Measurements from ENCODE around the gene SDK1. TPM values are rescaled to one million over a fixed set of nuclear protein-coding genes. Genes with fewer than 3 reads are reported as not detected.
A peak's percentile ranks its signal among the peaks of the same experiment; 100 is the strongest.

SDK1 gene
- total RNA-seq, 1 donor from 2014 or later = 7.5 TPM

DNA sequence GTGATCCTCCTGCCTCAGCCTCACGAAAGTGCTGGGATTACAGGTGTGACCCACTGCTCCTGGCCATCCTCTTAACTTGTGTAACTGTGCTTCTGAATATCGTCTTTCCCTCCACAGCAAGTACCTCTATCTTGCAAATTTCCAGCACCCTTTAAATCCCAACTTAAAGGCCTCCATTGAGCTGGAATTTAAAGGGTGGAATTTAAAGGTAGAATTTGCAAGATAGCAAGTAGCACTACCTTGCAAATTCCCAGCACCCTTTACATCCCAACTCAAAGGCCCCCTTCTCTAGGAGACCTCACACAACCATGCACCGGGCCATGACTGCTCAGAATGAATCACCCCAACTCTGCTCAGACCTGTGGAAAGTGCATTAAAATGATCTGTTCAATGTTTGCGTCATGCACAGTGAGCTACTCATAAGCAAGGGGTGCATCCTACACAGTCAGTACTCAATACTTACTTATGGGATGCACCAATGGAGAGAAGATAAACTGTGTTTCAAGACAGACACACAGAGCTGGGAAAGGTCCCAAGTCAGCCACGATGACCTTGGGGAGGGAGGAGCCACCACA lies 17.8 kb upstream of the SDK1 start:
- DNase-seq = no peak

GRCh38 chr7:3285652-3286051 lies 15.4 kb upstream of the SDK1 start:
- DNase-seq = no peak

DNA sequence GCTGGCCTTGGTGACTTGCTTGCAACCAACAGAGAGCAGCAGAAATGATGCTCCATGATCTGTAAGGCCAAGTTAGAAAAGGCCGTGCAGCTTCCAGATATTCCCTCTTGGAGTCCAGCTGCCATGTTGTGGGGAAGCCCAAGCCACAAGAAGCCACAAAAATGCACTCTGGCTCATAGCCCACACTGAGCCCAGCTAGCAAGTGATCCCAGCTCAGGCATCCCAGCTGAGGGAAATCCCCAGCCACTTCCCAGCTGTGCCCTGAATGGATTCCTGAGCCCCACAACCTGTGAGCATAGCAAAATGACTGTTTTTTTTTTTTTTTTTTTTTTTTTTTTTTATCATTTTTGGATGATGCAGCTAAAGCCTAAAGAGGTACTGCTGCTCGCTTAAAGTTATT lies 11.1 kb upstream of the SDK1 start:
- DNase-seq = no peak

- no peak for DNase-seq
Measured at GRCh38 chr7:3292694-3293093, 8.4 kb upstream of the SDK1 start.

DNA sequence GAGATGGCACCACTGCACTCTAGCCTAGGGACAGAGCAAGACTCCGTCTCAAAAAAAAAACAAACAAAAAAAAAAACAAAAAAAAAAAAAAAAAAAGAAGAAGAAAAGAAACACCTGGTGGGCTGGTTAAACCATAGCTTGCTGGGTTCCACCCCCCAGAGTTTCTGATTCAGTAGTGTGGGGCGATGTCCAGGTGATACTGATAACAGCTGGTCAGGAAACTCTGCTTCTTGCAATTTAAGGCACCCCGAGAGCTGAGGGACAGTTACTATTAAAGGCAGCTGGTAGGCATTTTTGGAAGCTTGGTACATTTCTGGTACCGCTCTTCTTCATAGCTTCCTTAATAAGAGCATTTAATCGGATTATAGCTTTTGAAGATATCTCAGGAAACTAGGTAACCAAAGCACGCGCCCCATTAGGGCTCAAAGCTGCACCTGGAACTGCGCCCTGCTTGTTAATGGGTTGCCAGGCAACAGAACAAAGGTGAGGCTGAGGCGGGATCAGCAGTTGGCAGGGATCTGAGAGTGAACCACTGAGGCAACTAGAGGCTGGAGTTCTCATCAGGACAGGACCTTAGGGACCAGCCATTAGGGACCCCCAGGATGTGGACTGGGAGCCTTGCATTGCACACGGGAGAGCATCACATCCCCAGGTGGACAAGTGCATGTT lies 6.5 kb upstream of the SDK1 start:
- no peak for DNase-seq

DNA sequence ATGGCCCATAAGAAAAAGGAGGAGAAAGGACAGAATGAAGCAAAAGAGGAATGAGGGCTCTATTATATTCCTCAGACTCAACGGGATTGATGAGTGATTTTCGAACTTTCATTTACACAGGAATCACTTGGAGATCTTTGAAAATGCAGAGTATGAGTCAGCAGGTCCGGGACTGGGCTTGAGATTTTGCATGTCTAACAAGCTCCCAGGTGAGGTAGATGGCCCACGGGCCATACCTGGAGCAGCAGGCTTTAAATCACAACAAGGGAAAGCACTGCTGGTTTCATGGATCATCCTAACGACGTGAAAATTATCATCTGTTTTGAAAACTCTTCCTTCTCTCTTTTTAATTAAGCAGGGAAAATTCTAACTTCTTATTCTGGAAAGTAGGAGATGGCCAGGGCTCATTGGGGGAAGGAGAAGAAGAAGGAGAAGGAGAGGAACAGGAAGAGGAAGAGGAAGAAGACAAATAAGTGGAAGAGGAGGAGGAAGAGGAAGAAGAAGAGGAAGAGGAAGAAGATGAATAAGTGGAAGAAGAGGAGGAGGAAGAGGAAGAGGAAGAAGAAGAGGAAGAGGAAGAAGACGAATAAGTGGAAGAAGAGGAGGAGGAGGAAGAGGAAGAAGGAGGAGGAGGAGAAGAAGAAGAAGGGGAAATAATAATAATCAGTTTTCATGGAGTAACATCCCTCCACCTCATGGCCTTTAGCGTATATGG lies 3.8 kb upstream of the SDK1 start:
- DNase-seq = no peak

DNA sequence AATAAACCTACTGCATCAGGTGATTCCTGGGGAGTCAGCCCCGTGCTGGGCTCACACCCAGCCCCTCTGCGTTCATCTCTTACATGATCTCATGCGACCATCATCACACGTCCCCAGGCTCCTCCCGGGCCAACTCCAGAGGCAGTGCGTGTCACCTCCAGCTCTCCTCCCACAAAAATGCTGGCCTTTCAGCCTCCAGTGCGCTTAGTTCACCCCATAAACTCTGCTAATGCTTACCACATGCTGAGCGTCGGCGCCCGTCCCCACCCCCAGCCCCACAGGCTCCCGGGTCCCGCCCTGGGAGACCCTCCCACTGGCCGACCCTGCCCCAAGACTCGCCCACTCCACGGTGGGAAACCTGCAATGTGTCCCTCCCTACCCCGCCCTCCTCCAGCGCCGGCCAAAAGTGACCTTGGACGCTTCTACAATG lies 816 bp upstream of the SDK1 start:
- DNase-seq = no peak

- no peak for DNase-seq
Measured at GRCh38 chr7:3301449-3301731, 338 bp downstream of the SDK1 start.

GRCh38 chr7:3301831-3302618 lies 973 bp downstream of the SDK1 start:
- peak; percentile 19 for DNase-seq

- DNase-seq = peak; percentile 7
Measured at GRCh38 chr7:3302681-3303320, 1.7 kb downstream of the SDK1 start.

DNA sequence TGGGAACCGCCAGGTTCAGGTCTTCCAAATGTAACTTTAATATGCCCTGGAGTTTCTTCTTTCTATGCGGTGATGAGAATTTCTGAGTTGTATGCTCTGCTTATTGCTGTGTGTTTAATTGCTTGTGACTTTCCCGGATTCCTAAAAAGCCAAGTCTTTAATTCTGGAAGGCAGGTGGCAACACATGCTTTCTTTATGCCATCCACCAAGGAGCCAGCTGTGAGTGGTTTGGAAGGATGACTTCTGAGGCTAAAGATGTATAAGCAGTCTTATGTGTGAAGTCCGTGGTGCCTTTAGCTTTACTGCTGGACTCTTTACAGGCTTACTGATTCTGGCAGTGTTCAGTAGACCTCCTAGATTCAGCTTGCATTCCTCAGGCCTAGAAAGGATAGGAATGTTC lies 3.1 kb downstream of the SDK1 start:
- DNase-seq = no peak

DNA sequence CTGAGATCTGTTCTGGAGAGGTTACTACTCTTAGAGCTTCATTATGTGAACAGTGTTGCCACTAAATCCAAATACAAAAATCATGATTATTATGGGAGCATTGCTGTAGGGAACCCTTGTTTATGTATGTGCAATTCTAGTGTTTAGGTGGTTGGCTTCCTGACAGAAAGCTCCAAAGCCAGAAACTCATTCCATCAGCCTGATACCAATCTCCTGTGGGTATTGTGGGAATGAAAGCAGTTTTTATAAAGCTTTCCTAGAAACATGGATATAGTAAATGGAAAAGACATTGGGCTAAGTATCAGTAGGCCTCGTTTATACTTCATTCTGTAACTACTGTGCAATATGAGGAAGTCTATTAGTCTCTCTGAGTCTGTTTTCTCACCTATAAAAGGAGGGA lies 6.4 kb downstream of the SDK1 start:
- DNase-seq = no peak

- DNase-seq = no peak
Measured at GRCh38 chr7:3309140-3309539, 8.1 kb downstream of the SDK1 start.

DNA sequence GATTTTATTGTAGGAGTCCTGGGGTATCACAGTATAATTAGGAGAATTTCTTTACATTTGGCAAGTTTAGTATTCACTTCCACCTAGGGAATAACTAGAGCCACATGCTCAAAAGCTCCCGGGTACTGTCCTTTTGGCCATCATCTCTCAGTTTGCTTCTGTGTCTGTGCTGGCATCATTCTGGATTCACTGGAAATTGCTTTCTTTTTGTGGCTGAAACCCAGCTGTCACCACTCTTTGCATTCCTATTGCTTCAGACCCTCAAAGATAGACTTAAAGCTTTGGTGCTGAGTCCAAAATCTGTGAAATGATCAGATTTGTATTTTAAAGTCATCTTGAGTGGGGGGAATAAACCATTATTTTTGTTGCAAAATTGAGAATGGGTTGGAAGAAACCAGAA lies 8.9 kb downstream of the SDK1 start:
- DNase-seq = no peak

DNA sequence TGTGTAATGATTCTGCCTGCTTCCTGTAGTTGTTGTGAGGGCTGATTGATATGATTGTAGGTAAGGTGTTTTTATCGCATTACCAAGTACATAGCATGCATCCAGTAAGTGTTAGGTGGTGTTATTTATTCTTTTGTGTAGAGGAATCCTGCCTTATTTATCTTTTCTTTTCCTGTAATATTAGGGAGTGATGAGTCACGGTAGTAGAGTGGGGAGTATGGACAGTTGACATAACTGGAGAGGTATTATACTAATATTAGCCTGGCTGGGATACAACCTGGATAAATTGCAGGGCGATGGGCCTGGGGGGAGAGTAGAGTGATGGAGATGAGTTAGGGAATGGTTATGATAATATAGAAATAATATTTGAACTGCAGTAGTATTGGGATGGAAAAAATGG lies 9.8 kb downstream of the SDK1 start:
- no peak for DNase-seq

DNA sequence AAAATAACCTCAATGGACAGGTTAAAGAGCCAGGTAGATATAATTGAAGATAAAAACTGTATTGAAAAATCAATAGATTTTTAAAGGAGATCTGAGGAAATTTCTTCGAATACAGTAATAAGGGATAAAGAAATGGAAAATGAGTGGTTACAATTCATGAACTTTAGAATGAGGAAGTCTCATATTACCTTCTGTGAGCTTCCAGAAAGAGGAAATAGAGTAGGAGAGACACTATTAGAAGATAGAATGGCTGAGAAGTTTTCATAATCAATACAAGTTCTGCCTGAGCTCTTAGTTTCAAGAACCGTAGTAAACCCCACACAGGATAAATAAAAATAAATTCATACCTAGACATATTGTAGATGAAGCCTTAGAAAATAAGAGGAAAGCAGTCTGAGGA lies 11.5 kb downstream of the SDK1 start:
- DNase-seq = no peak

DNA sequence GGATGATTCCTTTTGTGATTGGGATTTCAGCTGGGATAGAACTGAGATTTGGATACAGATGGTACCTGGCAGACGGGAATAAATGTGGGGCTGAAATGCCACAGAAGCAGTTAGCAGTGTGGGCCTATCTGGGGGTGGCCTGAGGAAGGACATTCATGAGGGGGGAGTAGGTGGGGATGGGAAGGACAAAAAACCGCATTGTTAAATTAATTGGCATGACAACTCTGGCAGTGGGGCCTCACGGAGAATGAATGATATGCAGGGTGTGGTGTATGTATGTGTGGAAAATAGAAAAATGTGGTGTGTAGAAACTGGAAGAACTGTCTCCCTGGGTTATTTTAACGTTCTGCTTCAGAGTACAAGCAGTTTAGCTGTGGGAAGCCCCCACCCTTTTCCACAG lies 17.8 kb downstream of the SDK1 start:
- DNase-seq = no peak

GRCh38 chr7:3321206-3321605 lies 20.2 kb downstream of the SDK1 start:
- DNase-seq = no peak

- DNase-seq = no peak
Measured at GRCh38 chr7:3321745-3322144, 20.7 kb downstream of the SDK1 start.

DNA sequence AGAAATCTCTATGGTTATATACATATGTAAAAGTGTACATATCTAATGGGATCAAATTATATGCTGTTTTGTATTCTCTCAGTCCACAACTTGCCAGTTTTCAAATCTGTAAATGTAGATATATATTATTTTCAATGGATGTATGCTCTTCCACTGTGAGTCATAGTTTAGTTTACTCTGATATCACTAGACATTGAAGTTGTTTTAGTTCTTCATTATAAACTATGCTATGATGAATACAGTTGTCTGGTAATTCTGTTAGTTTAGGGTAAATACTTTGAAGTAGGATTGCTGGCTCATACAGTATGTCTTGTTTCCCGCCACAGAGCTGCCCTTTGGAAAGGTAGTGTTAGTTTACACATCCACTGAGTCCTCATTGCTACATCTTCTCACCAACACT lies 25.2 kb downstream of the SDK1 start:
- DNase-seq = no peak

DNA sequence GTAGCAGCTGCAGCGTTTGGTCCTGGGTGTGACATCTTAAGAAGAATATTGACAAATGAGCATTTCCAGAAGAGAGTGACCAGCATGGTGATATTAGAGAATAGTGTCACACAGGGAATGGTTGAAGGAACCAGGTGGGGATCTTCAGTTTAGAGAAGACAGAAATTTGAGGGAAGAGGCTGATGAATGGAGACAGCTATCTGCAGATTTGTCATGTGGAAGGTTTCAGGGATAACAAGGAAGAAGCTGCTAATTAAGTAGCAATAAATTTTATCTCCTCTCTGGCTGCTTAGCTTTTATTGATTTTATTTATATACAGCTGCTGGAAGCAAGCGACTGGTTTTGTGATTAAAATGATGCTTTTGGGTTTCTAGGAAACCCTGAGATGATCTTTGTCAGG lies 26.0 kb downstream of the SDK1 start:
- no peak for DNase-seq

- no peak for DNase-seq
Measured at GRCh38 chr7:3327655-3328054, 26.6 kb downstream of the SDK1 start.

DNA sequence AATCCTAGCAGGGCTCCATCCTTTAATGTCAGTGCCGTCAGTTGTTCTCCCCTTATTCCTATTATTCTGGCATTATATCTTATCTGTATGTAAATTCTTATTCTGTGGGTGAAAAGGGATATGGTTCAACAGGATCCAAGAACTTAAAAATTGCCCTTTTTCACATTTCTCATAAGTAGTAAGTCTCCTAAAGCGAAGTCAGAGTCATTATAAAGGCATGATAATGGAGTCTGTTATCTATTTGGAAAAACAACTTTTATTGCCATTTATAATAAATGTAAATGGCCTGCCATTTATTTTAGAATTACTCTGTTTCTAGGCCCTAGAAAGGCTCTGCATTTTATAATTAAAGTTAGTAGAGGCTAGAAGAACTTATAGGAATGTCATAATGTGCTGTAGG lies 31.3 kb downstream of the SDK1 start:
- no peak for DNase-seq
